HUES6 (cell line): ENCODE data around the gene ASPHD1.
A peak's percentile ranks its signal among the peaks of the same experiment; 100 is the strongest.
"Not testable (repeated sequence)": the region's sequence is repeated elsewhere in the genome, so short reads cannot be mapped to it uniquely, and the experiment has no call there.

Source experiments
- H3K27ac ChIP-seq: 2 replicates; pipeline ENCODE4 v1.7.0; 2013; ENCODE audit warnings: low read depth, mild to moderate bottlenecking, low read length, inconsistent platforms
- H3K27me3 ChIP-seq: 2 replicates; pipeline ENCODE4 v1.6.1; 2013; ENCODE audit warnings: low read length; ENCODE audit not compliant: control insufficient read depth, insufficient read depth
- H3K36me3 ChIP-seq: 2 replicates; pipeline ENCODE4 v1.6.1; 2013; ENCODE audit warnings: low read length; ENCODE audit not compliant: control insufficient read depth, insufficient read depth
- H3K4me1 ChIP-seq: 2 replicates; pipeline ENCODE4 v1.6.1; 2013; ENCODE audit warnings: low read length; ENCODE audit not compliant: control insufficient read depth, insufficient read depth
- H3K4me3 ChIP-seq: 2 replicates; pipeline ENCODE4 v1.5.1; 2013; ENCODE audit warnings: low read depth, low read length
- H3K9ac ChIP-seq: one replicate; pipeline ENCODE4 v1.6.1; 2013; ENCODE audit warnings: mild to moderate bottlenecking, low read length
- H3K9me3 ChIP-seq: 2 replicates; pipeline ENCODE4 v1.6.1; 2013; ENCODE audit warnings: low read depth, low read length; ENCODE audit not compliant: control insufficient read depth, insufficient read depth

The ASPHD1 gene

GRCh38 chr16:29922986-29923501 is 22.8 kb downstream of the ASPHD1 start:
- Histone ChIP-seq H3K4me3 (no peak overlapping the region), H3K9me3 (no peaks in the 10 kb centered on the region), H3K4me1 (peaks cover 10% of the 10 kb centered on the region), H3K36me3 (peaks cover 27% of the 10 kb centered on the region), H3K27ac (no peak overlapping the region), H3K9ac (no peak overlapping the region), H3K27me3 (no peaks in the 10 kb centered on the region)

GRCh38 chr16:29925105-29925756 is 24.9 kb downstream of the ASPHD1 start:
- Histone ChIP-seq H3K27ac (no peak overlapping the region), H3K4me3 (peak overlapping the region; percentile 89), H3K4me1 (peaks cover 10% of the 10 kb centered on the region), H3K36me3 (peaks cover 17% of the 10 kb centered on the region), H3K9me3 (no peaks in the 10 kb centered on the region), H3K9ac (peak overlapping the region; percentile 77), H3K27me3 (no peaks in the 10 kb centered on the region)

GRCh38 chr16:29925781-29926710 is 25.8 kb downstream of the ASPHD1 start, which contains the start of gene KCTD13:
Gene KCTD13, minus strand, starts transcription at chr16:29926226. Its CDS starts 193 bp downstream, at chr16:29926033.
- Histone ChIP-seq H3K27me3 (no peaks in the 10 kb centered on the region), H3K4me1 (peaks cover 10% of the 10 kb centered on the region), H3K4me3 (peak within 1 kb of the TSS; percentile 89), H3K9ac (peak within 1 kb of the TSS; percentile 81), H3K36me3 (peaks cover 9% of the 10 kb centered on the region; the same call in 1 of the 2 replicates), H3K27ac (peak within 1 kb of the TSS; percentile 27; the same call in 1 of the 2 replicates), H3K9me3 (no peaks in the 10 kb centered on the region)

GRCh38 chr16:29926711-29927052 is 26.4 kb downstream of the ASPHD1 start:
- peaks cover 9% of the 10 kb centered on the region; the same call in 1 of the 2 replicates for H3K36me3 ChIP-seq
- no peaks in the 10 kb centered on the region for H3K9me3 ChIP-seq
- H3K27ac ChIP-seq: peak overlapping the region; percentile 27; the same call in 1 of the 2 replicates
- peak overlapping the region; percentile 81 for H3K9ac ChIP-seq
- peak overlapping the region; percentile 89 for H3K4me3 ChIP-seq
- peaks cover 10% of the 10 kb centered on the region for H3K4me1 ChIP-seq
- H3K27me3 ChIP-seq: no peaks in the 10 kb centered on the region

GRCh38 chr16:29927070-29927905 is 27.0 kb downstream of the ASPHD1 start:
- H3K36me3 ChIP-seq: peaks cover 9% of the 10 kb centered on the region; the same call in 1 of the 2 replicates
- H3K4me3 ChIP-seq: peak overlapping the region; percentile 89
- no peaks in the 10 kb centered on the region for H3K27me3 ChIP-seq
- peak overlapping the region; percentile 81 for H3K9ac ChIP-seq
- H3K27ac ChIP-seq: no peak overlapping the region
- H3K9me3 ChIP-seq: no peaks in the 10 kb centered on the region
- peaks cover 10% of the 10 kb centered on the region for H3K4me1 ChIP-seq

GRCh38 chr16:29931750-29932149 is 31.5 kb downstream of the ASPHD1 start:
- H3K27ac ChIP-seq, H3K4me3 ChIP-seq, H3K9ac ChIP-seq, H3K4me1 ChIP-seq, H3K36me3 ChIP-seq, H3K9me3 ChIP-seq, H3K27me3 ChIP-seq: not testable (repeated sequence)

GRCh38 chr16:29940656-29941055 is 40.4 kb downstream of the ASPHD1 start:
- H3K36me3 ChIP-seq: no peaks in the 10 kb centered on the region
- H3K27ac ChIP-seq: no peak overlapping the region
- no peaks in the 10 kb centered on the region for H3K27me3 ChIP-seq
- no peak overlapping the region for H3K4me3 ChIP-seq
- peaks cover 15% of the 10 kb centered on the region for H3K4me1 ChIP-seq
- H3K9ac ChIP-seq: no peak overlapping the region
- H3K9me3 ChIP-seq: peaks cover 4% of the 10 kb centered on the region; the same call in 1 of the 2 replicates

- Histone ChIP-seq H3K4me3 (no peak overlapping the region), H3K9me3 (peaks cover 4% of the 10 kb centered on the region; the same call in 1 of the 2 replicates), H3K27me3 (no peaks in the 10 kb centered on the region), H3K4me1 (peaks cover 15% of the 10 kb centered on the region), H3K36me3 (no peaks in the 10 kb centered on the region), H3K27ac (peak overlapping the region; percentile 52; the same call in 1 of the 2 replicates), H3K9ac (peak overlapping the region; percentile 42)
Measured at GRCh38 chr16:29943846-29944799, 43.8 kb downstream of the ASPHD1 start.

GRCh38 chr16:29947897-29948296 is 47.6 kb downstream of the ASPHD1 start:
- H3K4me1 ChIP-seq: peaks cover 23% of the 10 kb centered on the region
- no peaks in the 10 kb centered on the region for H3K36me3 ChIP-seq
- no peak overlapping the region for H3K27ac ChIP-seq
- H3K9ac ChIP-seq: no peak overlapping the region
- no peaks in the 10 kb centered on the region for H3K27me3 ChIP-seq
- H3K9me3 ChIP-seq: no peaks in the 10 kb centered on the region
- H3K4me3 ChIP-seq: no peak overlapping the region
